Mucosa of stomach (tissue), 1 donor: ENCODE data around the gene MIA.
"Not testable (repeated sequence)": the region's sequence is repeated elsewhere in the genome, so short reads cannot be mapped to it uniquely, and the experiment has no call there.

ENCODE experiments used
- H3K27me3 ChIP-seq: one replicate; pipeline ENCODE4 v1.7.0; 2013; ENCODE audit warnings: mild to moderate bottlenecking, low read length; ENCODE audit not compliant: control insufficient read depth, insufficient read depth
- H3K36me3 ChIP-seq: one replicate; pipeline ENCODE4 v1.7.0; 2013; ENCODE audit warnings: low read length; ENCODE audit not compliant: control insufficient read depth, insufficient read depth
- H3K4me1 ChIP-seq: one replicate; pipeline ENCODE4 v1.7.0; 2013; ENCODE audit warnings: mild to moderate bottlenecking, low read length; ENCODE audit not compliant: control insufficient read depth, insufficient read depth
- H3K4me3 ChIP-seq: one replicate; pipeline ENCODE4 v1.7.0; 2013; ENCODE audit warnings: low read length
- H3K9ac ChIP-seq: one replicate; pipeline ENCODE4 v1.7.0; 2013; ENCODE audit warnings: mild to moderate bottlenecking, low read length, moderate library complexity
- H3K9me3 ChIP-seq: one replicate; pipeline ENCODE4 v1.7.0; 2013; ENCODE audit warnings: mild to moderate bottlenecking, low read length, moderate library complexity; ENCODE audit not compliant: control insufficient read depth
- donor health status: Pancreatic carcinoma.

The MIA gene

DNA sequence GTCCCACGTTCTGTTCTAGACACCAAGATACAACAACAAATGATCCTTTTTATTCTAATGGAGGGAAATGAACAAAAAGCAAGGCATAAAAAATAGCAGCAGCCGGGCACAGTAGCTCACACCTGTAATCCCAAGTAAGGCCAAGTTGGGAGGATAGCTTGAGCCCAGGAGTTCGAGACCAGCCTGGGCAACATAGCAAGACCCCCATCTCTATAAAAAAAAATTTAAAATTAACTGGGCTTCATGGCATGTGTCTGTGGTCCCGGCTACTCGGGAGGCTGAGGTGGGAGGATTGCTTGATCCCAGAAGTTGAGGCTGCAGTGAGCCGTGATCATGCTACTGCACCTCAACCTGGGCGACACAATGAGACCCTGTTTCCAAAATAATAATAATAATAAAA lies 1.0 kb downstream of the MIA start:
- H3K4me1 ChIP-seq, result peaks cover 24% of the 10 kb centered on the region
- no peaks in the 10 kb centered on the region for H3K36me3 ChIP-seq
- no peak overlapping the region for H3K9ac ChIP-seq
- H3K27me3 ChIP-seq, result no peaks in the 10 kb centered on the region
- no peaks in the 10 kb centered on the region for H3K9me3 ChIP-seq
- no peak overlapping the region for H3K4me3 ChIP-seq

DNA sequence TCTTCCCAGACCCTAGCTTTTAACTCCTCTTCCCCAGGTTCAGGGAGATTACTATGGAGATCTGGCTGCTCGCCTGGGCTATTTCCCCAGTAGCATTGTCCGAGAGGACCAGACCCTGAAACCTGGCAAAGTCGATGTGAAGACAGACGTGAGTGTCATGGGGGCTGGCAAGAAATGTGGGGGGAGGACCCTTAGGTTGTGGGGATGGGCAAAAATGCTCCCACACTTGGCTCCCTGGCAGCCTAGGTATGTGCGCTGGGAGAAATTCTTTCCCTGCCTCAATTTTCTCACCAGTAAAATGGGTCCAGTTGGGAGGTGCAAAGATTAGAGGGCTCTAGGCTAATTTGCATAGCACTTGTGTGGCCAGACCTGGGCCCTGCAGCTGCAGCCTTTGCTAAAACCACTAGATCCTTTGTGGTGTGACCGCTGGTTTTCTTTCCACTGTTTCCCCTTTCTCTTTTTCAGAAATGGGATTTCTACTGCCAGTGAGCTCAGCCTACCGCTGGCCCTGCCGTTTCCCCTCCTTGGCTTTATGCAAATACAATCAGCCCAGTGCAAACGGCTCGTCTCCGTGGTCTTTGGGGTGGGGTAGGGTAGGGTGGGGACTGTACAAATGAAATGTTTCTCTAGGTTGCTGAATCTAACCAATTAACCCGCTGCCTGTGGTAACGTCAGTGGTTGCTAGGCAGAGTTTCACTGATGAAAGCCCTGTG lies 1.8 kb downstream of the MIA start:
- peak overlapping the region; percentile 52 for H3K4me3 ChIP-seq
- H3K27me3 ChIP-seq, result no peaks in the 10 kb centered on the region
- H3K4me1 ChIP-seq, result peaks cover 24% of the 10 kb centered on the region
- no peaks in the 10 kb centered on the region for H3K36me3 ChIP-seq
- H3K9ac ChIP-seq, result peak overlapping the region; percentile 83
- H3K9me3 ChIP-seq, result no peaks in the 10 kb centered on the region

DNA sequence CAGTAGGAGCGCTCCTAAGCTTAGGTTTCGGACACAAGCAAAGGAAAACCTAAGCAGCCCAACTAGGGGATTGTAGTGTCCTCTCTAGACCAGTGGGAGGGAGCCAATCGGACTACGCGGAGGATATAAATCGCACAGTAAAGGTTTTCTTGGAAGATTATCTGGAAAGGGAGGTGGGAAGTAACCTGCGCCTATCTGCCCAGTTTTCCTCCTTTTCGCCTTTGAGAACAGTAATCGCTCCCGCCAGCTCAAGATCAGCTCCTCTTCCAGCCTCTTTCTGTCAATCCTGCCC lies 2.3 kb downstream of the MIA start:
- Histone ChIP-seq H3K36me3 (no peaks in the 10 kb centered on the region), H3K4me3 (peak overlapping the region; percentile 52), H3K9ac (peak overlapping the region; percentile 83), H3K4me1 (peaks cover 24% of the 10 kb centered on the region), H3K9me3 (no peaks in the 10 kb centered on the region), H3K27me3 (no peaks in the 10 kb centered on the region)

DNA sequence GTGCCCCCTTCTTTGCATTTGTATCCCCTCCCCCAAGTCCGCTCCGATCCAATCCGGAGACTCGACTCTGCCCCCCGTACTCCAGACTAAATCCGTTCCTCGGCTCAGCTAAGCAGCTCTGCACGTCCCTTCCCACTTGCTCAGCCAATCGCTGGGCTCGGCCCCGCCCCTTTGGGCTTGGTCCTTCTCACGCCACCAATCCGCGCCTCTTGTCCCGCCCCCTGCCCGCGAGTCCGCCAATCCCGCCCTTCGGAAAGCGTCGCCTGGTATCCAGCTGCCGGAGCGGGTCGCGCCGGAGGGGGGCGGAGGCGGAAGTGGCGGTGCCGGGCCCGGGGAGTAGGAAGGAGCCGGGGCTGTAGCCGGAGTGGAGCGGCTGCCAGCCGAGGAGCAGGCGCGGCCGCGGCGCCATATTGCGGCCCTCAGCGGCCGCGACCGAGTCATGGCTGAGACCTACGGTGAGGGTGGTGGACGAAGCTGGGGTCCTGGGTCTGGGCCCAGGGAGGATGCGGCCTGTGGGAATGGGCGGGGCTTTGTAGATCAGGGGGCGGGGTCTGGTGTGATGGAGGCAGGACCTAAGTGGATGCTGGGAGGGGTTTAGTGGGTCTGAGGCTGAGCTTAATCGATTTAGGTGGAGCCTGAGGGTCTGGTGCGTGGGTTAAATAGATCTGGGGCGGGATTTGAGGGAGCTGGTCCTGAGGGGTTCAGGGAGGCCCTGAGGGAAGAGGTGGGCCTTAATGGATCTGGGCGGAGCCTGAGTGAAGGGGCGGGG lies 2.8 kb downstream of the MIA start, which contains the start of gene RAB4B:
RAB4B (plus strand) TSS at position 311 of the 769 bp plus-strand sequence; CDS start at position 440, 129 bp downstream.
- H3K27me3 ChIP-seq, result no peaks in the 10 kb centered on the region
- H3K4me3 ChIP-seq, result peak within 1 kb of the TSS; percentile 84
- no peaks in the 10 kb centered on the region for H3K9me3 ChIP-seq
- H3K36me3 ChIP-seq, result no peaks in the 10 kb centered on the region
- H3K9ac ChIP-seq, result peak within 1 kb of the TSS; percentile 83
- H3K4me1 ChIP-seq, result peaks cover 24% of the 10 kb centered on the region

DNA sequence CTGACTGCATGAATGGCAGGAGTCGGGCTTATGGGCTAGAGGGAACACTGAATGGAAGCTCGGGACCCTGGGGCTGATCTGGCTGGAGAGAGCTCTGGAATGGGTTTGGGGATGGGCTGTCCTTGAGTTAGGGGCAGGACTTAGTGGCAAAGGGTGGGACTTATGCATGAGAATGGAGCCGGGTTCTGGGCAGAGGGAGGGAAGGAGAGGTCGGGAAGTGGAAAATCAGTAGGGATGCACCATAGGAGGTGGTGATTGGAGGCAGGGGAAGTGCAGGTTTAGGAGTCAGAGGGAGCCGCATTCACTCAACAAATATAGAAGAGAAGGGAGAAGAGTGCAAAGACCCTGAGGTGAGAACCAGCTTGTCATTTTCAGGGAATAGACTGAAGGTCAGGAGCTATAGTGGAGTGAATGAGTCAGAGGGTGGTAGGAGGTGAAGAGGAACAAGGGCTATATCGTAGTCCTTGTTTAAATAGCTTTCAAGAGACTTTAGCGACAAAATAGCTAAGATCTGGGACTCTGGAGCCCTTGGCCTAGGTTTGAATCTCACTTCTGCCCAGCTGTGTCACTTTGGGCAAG lies 3.5 kb downstream of the MIA start:
- Histone ChIP-seq H3K9me3 (no peaks in the 10 kb centered on the region), H3K4me1 (peaks cover 24% of the 10 kb centered on the region), H3K27me3 (no peaks in the 10 kb centered on the region), H3K4me3 (peak overlapping the region; percentile 84), H3K9ac (peak overlapping the region; percentile 83), H3K36me3 (no peaks in the 10 kb centered on the region)

DNA sequence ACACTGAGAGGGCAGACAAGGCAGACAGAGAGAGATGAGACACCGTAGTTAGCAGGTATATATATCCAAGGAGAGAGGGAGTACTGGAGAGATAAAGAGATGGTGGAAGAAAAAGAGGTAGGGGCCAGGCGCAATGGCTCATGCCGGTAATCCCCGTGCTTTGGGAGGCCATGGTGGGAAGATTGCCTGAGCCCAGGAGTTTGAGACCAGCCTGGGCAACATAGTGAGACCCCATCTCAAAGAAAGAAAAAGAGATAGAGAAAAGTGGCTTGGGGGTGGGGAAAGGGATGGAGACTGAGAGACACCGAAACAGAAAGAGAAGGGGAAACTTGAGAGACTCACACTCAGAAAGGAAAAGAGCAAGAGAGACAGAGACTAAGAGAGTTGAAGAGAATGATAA lies 5.3 kb downstream of the MIA start:
- Histone ChIP-seq H3K36me3 (no peaks in the 10 kb centered on the region), H3K9ac (no peak overlapping the region), H3K4me1 (peaks cover 14% of the 10 kb centered on the region), H3K27me3 (no peaks in the 10 kb centered on the region), H3K9me3 (no peaks in the 10 kb centered on the region), H3K4me3 (no peak overlapping the region)

DNA sequence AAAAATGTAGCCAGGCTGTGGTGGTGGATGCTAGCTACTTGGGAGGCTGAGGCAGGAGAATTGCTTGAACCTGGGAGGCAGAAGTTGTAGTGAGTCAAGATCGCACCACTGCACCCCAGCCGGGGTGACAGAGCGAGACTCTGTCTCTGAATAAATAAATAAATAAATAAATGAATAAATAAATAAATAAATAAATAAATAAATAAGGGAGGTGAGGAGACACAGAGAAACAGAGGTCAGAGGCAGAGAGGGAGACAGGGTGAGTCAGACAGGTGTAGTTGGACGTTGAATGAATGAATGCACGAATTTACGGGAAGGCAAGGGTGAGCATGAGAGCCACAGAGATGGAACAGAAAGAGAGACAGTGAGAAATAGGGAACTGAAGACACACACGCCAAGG lies 5.8 kb downstream of the MIA start:
- Histone ChIP-seq H3K4me3 (no peak overlapping the region), H3K4me1 (peaks cover 14% of the 10 kb centered on the region), H3K36me3 (no peaks in the 10 kb centered on the region), H3K27me3 (no peaks in the 10 kb centered on the region), H3K9ac (no peak overlapping the region), H3K9me3 (no peaks in the 10 kb centered on the region)

DNA sequence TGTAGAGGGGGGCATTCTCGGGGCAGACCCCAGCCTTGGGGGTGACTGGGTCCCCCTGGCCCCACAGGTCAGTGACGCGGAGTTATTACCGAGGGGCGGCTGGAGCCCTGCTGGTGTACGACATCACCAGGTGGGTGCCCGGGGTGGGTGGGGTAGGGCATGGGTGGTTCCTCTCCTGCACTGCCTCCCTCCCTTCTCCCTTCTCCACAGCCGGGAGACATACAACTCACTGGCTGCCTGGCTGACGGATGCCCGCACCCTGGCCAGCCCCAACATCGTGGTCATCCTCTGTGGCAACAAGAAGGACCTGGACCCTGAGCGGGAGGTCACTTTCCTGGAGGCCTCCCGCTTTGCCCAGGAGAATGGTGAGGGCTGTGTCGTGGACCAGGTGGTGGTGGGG lies 8.4 kb downstream of the MIA start:
- Histone ChIP-seq H3K36me3 (no peaks in the 10 kb centered on the region), H3K9ac (no peak overlapping the region), H3K9me3 (no peaks in the 10 kb centered on the region), H3K4me3 (no peak overlapping the region), H3K27me3 (no peaks in the 10 kb centered on the region), H3K4me1 (peaks cover 7% of the 10 kb centered on the region)

DNA sequence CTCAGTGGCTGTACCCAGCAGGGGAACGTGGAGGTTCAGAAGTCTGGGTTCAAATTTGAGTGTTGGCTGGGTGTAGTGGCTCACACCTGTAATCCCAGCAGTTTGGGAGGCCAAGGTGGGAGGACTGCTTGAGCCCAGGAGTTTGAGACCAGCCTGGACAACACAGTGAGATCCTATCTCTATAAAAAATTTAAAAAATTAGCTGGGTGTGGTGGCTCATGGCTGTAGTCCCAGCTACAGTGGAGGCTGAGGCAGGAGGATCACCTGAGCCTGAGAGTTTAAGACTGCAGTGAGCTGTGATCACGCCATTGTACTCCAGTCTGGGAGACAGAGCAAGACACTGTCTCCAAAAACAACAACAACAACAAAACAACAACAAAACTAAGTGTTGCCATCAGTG lies 8.8 kb downstream of the MIA start:
- not testable (repeated sequence) for H3K4me1 ChIP-seq, H3K27me3 ChIP-seq, H3K36me3 ChIP-seq, H3K4me3 ChIP-seq, H3K9ac ChIP-seq, H3K9me3 ChIP-seq

DNA sequence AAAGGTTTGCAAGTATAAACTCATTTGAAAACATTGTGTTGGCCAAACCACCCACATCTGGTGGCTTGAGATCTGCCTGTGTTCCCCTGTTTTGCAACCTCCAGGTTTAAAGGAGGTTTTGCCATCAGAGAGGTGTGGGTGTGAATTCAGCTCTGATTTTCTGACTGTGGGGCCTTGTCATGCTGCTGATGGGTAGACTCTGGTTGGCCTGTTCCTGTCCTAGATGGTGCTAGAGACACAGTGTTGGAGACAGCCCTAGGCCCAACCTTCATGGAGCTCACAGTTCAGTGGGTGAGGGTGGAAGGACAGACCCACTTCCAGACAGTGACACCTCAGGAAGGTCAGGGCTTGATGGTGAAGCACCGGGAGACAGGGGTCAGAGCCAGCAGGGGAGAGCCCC lies 10.2 kb downstream of the MIA start:
- Histone ChIP-seq H3K9me3 (no peaks in the 10 kb centered on the region), H3K27me3 (no peaks in the 10 kb centered on the region), H3K9ac (no peak overlapping the region), H3K36me3 (no peaks in the 10 kb centered on the region), H3K4me3 (no peak overlapping the region), H3K4me1 (no peaks in the 10 kb centered on the region)

DNA sequence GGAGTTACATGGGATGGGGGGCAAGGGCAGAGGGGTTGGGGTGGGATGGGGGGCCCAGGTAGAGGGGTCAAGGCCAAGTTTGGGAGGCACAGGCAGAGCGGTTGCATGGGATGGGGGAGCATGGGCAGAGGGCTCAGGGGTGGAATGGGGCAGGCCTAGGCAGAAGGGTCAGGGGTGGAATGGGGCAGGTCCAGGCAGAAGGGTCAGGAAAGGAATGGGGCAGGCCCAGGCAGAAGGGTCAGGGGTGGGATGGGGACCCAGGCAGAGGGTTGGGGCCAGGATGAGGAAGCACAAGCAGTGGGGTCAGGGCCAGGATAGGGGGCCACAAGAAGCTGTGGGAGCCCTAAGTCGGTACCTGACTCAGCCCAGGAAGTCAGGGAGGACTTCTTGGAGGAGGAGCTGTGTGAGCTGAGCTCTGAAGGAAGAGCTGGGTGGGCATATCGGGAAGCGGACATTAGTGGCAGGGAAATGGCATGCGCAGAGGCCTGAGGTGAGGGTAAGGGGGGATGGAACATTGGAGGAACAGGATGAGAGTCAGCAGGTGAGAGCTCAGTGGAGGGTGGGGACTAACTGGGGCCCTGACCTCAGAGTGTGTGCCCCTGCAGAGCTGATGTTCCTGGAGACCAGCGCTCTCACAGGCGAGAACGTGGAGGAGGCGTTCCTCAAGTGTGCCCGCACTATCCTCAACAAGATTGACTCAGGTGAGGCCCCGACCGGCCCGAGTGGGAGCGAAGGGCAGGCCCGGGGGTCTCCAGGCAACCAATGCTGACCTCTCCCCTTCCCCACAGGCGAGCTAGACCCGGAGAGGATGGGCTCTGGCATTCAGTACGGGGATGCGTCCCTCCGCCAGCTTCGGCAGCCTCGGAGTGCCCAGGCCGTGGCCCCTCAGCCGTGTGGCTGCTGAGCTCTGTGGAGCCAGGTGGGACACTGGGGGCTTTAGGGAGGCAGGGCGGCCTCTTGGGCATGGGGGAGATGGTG lies 11.0 kb downstream of the MIA start:
- Histone ChIP-seq H3K36me3 (no peaks in the 10 kb centered on the region), H3K9me3 (no peaks in the 10 kb centered on the region), H3K9ac (no peak overlapping the region), H3K27me3 (no peaks in the 10 kb centered on the region), H3K4me3 (no peak overlapping the region), H3K4me1 (peaks cover 2% of the 10 kb centered on the region)
